GM12872 (cell line): ENCODE results near the gene SERPIND1.

ENCODE experiments used
- TF ChIP-seq, protein P1 (sequence below): IDR thresholded peaks from 3 replicates; pipeline ENCODE4 v1.5.1; 2011; ENCODE audit warnings: low read depth, mild to moderate bottlenecking, low read length, moderate library complexity; ENCODE audit not compliant: insufficient read depth

Gene SERPIND1

DNA sequence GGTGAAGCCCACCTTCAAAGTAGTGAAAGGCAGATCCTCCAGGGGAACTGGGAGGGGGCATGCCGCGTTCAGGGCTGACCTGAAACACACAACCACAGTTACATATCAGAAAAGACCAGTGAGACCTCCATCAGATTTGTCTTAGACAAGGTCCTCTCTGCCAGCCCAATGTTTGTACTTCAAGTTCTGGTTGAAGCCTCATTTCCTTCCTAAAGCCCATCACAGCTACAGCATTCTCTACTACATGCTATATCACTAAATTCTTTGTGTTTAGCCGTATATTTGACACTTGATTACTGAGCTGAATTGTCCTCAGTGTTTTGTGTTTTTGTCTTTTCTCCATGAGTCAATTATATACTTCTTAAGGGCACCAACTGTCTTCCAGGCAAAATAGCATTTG lies 44.6 kb downstream of the SERPIND1 start:
- TF ChIP-seq, protein P1, sequence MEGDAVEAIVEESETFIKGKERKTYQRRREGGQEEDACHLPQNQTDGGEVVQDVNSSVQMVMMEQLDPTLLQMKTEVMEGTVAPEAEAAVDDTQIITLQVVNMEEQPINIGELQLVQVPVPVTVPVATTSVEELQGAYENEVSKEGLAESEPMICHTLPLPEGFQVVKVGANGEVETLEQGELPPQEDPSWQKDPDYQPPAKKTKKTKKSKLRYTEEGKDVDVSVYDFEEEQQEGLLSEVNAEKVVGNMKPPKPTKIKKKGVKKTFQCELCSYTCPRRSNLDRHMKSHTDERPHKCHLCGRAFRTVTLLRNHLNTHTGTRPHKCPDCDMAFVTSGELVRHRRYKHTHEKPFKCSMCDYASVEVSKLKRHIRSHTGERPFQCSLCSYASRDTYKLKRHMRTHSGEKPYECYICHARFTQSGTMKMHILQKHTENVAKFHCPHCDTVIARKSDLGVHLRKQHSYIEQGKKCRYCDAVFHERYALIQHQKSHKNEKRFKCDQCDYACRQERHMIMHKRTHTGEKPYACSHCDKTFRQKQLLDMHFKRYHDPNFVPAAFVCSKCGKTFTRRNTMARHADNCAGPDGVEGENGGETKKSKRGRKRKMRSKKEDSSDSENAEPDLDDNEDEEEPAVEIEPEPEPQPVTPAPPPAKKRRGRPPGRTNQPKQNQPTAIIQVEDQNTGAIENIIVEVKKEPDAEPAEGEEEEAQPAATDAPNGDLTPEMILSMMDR, result no peak

DNA sequence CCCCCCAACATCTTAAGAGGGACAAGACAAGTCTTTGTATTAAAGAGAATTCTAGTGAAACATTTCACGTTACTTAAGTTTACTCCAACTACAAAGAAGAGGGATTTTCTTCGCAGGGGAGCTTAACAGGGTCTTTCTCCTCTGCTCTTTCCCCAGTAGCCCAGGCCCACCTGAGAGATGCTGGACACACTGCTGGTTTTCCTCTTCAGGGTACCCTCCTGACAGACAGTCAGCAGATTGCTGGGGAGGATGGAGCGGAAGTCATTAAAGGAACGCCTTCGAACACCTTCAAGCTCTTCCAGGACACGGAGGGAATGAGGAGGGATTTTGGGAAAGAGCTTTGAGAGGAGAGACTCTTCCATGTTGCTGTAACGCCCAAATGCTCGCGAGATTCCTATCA lies 45.6 kb downstream of the SERPIND1 start:
- TF ChIP-seq, protein P1, result no peak

DNA sequence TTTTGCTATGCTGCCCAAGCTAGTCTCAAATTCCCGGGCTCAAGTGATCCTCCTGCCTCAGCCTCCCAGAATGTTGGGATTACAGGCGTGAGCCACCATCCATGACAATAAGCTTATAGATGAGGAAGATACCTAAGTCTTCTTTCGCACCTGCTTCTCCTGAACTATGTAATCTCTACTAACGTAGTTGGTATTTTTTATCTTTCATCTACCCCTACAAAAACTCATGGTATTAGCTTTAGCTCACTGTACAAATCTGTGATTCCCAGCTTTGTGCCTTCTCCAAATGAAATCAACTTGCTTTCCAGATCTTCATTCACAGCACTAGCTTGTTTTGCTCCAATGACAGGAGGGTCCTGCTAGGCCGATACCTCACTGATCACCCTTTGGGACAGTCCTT lies 48.3 kb downstream of the SERPIND1 start:
- TF ChIP-seq, protein P1, result no peak

DNA sequence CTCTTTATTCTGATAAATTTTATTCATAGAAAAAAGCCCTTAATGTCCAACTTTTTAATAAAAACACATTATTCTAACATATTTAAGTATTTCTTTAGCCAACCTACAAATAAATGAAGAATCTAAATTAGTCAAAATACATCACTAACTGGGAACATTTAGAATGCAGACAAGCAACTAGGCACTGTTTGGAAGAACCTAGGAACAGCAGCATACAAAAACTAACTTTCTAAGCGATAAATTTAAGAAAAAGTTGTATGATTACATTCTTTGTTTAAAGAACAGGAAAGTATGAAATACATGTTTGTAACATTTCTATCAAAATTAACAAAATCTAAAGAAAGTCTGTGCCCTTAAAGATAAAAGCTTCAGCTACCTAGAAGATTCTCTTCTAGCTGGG lies 49.4 kb downstream of the SERPIND1 start:
- TF ChIP-seq, protein P1, result no peak

DNA sequence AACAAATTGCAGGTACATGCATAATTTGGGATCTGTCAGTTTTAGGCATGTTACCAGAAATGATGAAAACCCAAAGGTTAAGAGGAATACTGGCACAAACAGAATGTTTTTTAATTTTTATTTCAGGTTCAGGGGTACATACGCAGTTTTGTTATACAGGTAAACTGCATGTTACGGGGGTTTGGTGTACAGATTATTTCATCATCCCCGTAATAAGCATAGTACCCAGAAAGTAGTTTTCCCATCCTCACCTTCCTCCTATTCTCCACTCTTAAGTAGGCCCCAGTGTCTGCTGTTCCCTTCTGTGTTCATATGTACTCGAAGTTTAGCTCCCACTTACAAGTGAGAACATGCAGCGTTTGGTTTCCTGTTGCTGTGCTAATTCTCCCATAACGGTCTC lies 51.7 kb downstream of the SERPIND1 start:
- TF ChIP-seq, protein P1, result no peak

DNA sequence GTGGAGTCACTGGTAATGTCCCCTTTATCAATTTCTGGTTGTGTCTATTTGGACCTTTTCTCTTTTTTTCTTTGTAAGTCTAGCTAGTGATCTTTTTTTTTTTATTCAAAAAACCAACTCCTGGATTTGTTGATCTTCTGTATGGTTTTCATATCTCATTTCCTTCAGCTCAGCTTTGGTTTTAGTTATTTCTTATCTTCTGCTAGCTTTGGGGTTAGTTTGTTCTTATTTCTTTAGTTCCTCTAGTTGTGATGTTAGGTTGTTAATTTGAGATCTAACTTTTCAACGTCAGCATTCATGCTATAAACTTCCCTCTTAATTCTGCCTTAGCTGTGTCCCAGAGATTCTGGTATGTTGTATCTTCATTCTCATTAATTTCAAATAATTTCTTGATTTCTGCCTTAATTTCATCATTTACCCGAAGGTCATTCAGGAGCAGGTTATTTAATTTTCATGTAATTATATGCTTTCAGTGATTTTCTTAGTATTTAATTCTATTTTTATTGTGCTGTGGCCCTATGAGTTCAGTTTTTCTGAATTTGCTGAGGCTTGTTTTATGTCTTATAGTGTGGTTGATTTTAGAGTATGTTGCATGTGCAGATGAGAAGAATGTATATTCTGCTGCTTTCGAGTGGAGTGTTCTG lies 55.7 kb downstream of the SERPIND1 start:
- TF ChIP-seq, protein P1, result no peak

DNA sequence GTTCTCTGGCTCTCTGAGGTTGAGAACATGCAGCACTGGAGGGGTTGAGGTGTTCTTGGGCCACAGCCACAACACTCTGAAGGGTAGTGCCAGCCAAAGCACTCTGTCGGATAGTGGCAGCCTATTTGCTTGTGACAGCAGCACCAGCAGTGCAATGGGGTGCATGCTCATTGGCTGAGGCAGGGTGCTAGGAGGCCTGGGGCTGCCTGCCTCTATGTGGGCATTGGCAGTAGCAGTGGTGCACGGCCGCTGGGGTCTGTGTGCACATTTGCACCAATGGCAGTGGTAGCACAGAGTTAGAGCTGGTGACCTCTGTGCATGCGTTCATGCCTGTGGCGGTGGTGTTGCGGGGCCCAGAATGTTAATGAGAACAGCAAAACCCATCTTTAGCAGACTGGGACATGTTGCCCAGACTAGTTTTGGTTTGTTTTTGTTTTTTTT lies 59.3 kb downstream of the SERPIND1 start:
- TF ChIP-seq, protein P1, result no peak

DNA sequence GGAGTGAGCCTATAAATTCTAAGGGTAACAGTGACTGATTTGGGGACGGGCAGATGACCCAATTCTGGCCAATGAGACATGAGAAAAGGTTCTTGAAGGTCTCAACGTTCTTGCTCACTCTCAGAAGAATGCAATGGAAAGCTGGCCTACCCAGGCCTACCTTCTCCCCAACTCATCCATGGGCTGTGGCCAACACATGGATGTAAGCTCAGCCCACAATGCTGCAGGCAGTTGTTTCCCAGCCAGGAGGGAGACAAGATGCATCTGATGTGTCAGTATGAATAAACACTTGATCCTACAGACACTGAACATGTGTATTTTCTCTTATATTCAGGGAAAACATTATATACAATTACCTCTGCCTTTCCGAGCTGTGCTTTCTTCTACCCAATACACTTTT lies 60.3 kb downstream of the SERPIND1 start:
- TF ChIP-seq, protein P1, result no peak
